ENCODE results near the gene MIXL1.
A peak's percentile ranks its signal among the peaks of the same experiment; 100 is the strongest.

MIXL1 gene

GRCh38 chr1:226186124-226187018 lies 37.1 kb upstream of the MIXL1 start, which contains the start of gene ACBD3 (continued):
- TF ChIP-seq, protein P1, sequence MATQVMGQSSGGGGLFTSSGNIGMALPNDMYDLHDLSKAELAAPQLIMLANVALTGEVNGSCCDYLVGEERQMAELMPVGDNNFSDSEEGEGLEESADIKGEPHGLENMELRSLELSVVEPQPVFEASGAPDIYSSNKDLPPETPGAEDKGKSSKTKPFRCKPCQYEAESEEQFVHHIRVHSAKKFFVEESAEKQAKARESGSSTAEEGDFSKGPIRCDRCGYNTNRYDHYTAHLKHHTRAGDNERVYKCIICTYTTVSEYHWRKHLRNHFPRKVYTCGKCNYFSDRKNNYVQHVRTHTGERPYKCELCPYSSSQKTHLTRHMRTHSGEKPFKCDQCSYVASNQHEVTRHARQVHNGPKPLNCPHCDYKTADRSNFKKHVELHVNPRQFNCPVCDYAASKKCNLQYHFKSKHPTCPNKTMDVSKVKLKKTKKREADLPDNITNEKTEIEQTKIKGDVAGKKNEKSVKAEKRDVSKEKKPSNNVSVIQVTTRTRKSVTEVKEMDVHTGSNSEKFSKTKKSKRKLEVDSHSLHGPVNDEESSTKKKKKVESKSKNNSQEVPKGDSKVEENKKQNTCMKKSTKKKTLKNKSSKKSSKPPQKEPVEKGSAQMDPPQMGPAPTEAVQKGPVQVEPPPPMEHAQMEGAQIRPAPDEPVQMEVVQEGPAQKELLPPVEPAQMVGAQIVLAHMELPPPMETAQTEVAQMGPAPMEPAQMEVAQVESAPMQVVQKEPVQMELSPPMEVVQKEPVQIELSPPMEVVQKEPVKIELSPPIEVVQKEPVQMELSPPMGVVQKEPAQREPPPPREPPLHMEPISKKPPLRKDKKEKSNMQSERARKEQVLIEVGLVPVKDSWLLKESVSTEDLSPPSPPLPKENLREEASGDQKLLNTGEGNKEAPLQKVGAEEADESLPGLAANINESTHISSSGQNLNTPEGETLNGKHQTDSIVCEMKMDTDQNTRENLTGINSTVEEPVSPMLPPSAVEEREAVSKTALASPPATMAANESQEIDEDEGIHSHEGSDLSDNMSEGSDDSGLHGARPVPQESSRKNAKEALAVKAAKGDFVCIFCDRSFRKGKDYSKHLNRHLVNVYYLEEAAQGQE (tag by site-specific recombination; IDR thresholded peaks at IDR 0.05) = peak; percentile 75
- TF ChIP-seq FEZF1 (tag by site-specific recombination; IDR thresholded peaks at IDR 0.05) (no peak), ZNF335 (tag by site-specific recombination; conservative IDR thresholded peaks at IDR 0.05) (peak; percentile 93), AEBP2 (tag by site-specific recombination; IDR thresholded peaks at IDR 0.05; ENCODE audit: borderline replicate concordance) (peak; percentile 19; the same call in 1 of the 2 replicates), ZNF621 (tag by site-specific recombination; IDR thresholded peaks at IDR 0.05) (no peak), MZF1 (tag by site-specific recombination; IDR thresholded peaks at IDR 0.05; ENCODE audit: borderline replicate concordance) (no peak; the same call in 1 of the 2 replicates), ZFP37 (tag by site-specific recombination; IDR thresholded peaks at IDR 0.05) (peak; percentile 97), YY2 (tag by site-specific recombination; IDR thresholded peaks at IDR 0.05) (peak; percentile 91), OSR2 (tag by site-specific recombination; IDR thresholded peaks at IDR 0.05) (peak; percentile 91), ZBTB20 (tag by site-specific recombination; IDR thresholded peaks at IDR 0.05) (peak; percentile 79), ZNF660 (tag by site-specific recombination; IDR thresholded peaks at IDR 0.05) (peak; percentile 66; the same call in 1 of the 2 replicates), ZNF155 (tag by site-specific recombination; IDR thresholded peaks at IDR 0.05) (no peak), ZNF423 (tag by site-specific recombination; IDR thresholded peaks at IDR 0.05) (peak; percentile 65), ZNF148 (tag by site-specific recombination; IDR thresholded peaks at IDR 0.05; ENCODE audit: borderline replicate concordance) (no peak), GLIS1 (tag by site-specific recombination; IDR thresholded peaks at IDR 0.05) (peak; percentile 83), ZNF202 (tag by site-specific recombination; IDR thresholded peaks at IDR 0.05; ENCODE audit: borderline replicate concordance) (no peak), TCF7L2 (IDR thresholded peaks at IDR 0.05; ENCODE audit: borderline replicate concordance, low read depth, low read length) (no peak; the same call in 1 of the 2 replicates), ZFP69B (tag by site-specific recombination; IDR thresholded peaks at IDR 0.05) (peak; percentile 82; the same call in 1 of the 2 replicates), SP2 (tag by site-specific recombination; IDR thresholded peaks at IDR 0.05) (peak; percentile 96), ZNF114 (tag by site-specific recombination; IDR thresholded peaks at IDR 0.05) (no peak), GFI1B (tag by site-specific recombination; IDR thresholded peaks at IDR 0.05) (peak; percentile 6; the same call in 1 of the 2 replicates), KLF7 (tag by site-specific recombination; IDR thresholded peaks at IDR 0.05; ENCODE audit: borderline replicate concordance) (peak; percentile 97; the same call in 1 of the 2 replicates), ZNF629 (tag by site-specific recombination; IDR thresholded peaks at IDR 0.05) (peak; percentile 87), KLF16 (tag by site-specific recombination; IDR thresholded peaks at IDR 0.05) (peak; percentile 99), IKZF3 (tag by site-specific recombination; IDR thresholded peaks at IDR 0.05) (no peak)
- TF ChIP-seq, protein P2, sequence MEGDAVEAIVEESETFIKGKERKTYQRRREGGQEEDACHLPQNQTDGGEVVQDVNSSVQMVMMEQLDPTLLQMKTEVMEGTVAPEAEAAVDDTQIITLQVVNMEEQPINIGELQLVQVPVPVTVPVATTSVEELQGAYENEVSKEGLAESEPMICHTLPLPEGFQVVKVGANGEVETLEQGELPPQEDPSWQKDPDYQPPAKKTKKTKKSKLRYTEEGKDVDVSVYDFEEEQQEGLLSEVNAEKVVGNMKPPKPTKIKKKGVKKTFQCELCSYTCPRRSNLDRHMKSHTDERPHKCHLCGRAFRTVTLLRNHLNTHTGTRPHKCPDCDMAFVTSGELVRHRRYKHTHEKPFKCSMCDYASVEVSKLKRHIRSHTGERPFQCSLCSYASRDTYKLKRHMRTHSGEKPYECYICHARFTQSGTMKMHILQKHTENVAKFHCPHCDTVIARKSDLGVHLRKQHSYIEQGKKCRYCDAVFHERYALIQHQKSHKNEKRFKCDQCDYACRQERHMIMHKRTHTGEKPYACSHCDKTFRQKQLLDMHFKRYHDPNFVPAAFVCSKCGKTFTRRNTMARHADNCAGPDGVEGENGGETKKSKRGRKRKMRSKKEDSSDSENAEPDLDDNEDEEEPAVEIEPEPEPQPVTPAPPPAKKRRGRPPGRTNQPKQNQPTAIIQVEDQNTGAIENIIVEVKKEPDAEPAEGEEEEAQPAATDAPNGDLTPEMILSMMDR (tag by site-specific recombination; IDR thresholded peaks at IDR 0.05) = peak; percentile 82
- TF ChIP-seq, protein P3, sequence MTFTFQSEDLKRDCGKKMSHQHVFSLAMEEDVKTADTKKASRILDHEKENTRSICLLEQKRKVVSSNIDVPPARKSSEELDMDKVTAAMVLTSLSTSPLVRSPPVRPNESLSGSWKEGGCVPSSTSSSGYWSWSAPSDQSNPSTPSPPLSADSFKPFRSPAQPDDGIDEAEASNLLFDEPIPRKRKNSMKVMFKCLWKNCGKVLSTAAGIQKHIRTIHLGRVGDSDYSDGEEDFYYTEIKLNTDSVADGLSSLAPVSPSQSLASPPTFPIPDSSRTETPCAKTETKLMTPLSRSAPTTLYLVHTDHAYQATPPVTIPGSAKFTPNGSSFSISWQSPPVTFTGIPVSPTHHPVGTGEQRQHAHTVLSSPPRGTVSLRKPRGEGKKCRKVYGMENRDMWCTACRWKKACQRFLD (tag by site-specific recombination; IDR thresholded peaks at IDR 0.05) = no peak
- TF ChIP-seq, protein P4, sequence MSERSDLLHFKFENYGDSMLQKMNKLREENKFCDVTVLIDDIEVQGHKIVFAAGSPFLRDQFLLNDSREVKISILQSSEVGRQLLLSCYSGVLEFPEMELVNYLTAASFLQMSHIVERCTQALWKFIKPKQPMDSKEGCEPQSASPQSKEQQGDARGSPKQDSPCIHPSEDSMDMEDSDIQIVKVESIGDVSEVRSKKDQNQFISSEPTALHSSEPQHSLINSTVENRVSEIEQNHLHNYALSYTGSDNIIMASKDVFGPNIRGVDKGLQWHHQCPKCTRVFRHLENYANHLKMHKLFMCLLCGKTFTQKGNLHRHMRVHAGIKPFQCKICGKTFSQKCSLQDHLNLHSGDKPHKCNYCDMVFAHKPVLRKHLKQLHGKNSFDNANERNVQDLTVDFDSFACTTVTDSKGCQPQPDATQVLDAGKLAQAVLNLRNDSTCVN (tag by site-specific recombination; optimal IDR thresholded peaks at IDR 0.05) = peak; percentile 59
